Liver (tissue), 3 donors: Measurements from ENCODE around the gene SAP30.

Source experiments
- EGR1 ChIP-seq, 2 donors: IDR thresholded peaks; 2 replicates each; pipeline ENCODE4 v1.6.1; 2016 to 2018; ENCODE audit warnings: antibody characterized with exemption in 2 of 2, low read depth in 2 of 2
- FOXA1 ChIP-seq: IDR thresholded peaks from 2 replicates; pipeline ENCODE4 v1.6.1; 2016; ENCODE audit warnings: antibody characterized with exemption
- GABPA ChIP-seq, 2 donors: IDR thresholded peaks in 1 of 2; conservative IDR thresholded peaks in 1 of 2; 2 replicates each; pipeline ENCODE4 v1.6.1; 2016; ENCODE audit warnings: antibody characterized with exemption in 2 of 2, mild to moderate bottlenecking in 1 of 2, moderate library complexity in 1 of 2
- JUND ChIP-seq, 2 donors: IDR thresholded peaks; 2 replicates each; pipeline ENCODE4 v1.6.1; 2016; ENCODE audit warnings: antibody characterized with exemption in 2 of 2
- NR2F2 ChIP-seq: IDR thresholded peaks from 2 replicates; pipeline ENCODE4 v1.6.1; 2016; ENCODE audit warnings: antibody characterized with exemption
- RAD21 ChIP-seq, 2 donors: IDR thresholded peaks; 2 replicates each; pipeline ENCODE4 v1.6.1; 2016; ENCODE audit warnings: antibody characterized with exemption in 2 of 2, mild to moderate bottlenecking in 2 of 2
- SP1 ChIP-seq: IDR thresholded peaks from 2 replicates; pipeline ENCODE4 v1.6.1; 2018; ENCODE audit warnings: antibody characterized with exemption, mild to moderate bottlenecking
- TAF1 ChIP-seq: conservative IDR thresholded peaks from 2 replicates; pipeline ENCODE4 v1.6.1; 2016; ENCODE audit warnings: antibody characterized with exemption, mild to moderate bottlenecking
- TF ChIP-seq, protein P1 (sequence below): fragments of 150-350 bp; IDR thresholded peaks from 2 replicates; pipeline ENCODE4 v1.5.1; 2017; ENCODE audit warnings: improper control_type of control experiment, low read depth, low read length; ENCODE audit not compliant: missing input control
- TF ChIP-seq, protein P2 (sequence below): IDR thresholded peaks from 2 replicates; pipeline ENCODE4 v1.6.1; 2016; ENCODE audit warnings: antibody characterized with exemption, mild to moderate bottlenecking
- TF ChIP-seq, protein P3 (sequence below): IDR thresholded peaks from 2 replicates; pipeline ENCODE4 v1.6.1; 2016; ENCODE audit warnings: antibody characterized with exemption
- TF ChIP-seq, protein P4 (sequence below): IDR thresholded peaks from 2 replicates; pipeline ENCODE4 v1.6.1; 2016; ENCODE audit warnings: antibody characterized with exemption
- donor health status: healthy.
- donor health status: healthy.

DNA sequence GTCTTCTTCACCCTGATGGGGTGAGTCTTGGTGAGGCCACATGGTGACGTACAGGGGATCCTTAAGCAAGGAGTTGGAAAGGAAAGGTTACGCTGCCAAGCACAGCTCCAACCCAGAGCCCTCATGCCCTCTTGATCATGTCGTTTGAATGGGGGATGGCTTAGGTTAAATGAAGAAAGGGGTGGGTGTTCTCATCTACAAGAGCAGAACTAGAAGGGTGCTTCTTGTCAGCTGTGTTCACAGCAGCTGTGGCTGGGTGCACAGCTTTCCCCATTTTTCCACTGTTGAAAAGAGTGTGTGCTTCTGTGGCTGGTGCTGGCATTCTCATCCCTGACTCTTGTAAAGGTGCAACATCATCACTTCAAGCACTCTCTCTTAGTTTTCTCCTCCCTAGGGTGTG lies 43.7 kb downstream of the SAP30 start:
- no peak for TF ChIP-seq RAD21 (IDR thresholded peaks at IDR 0.05)
- TF ChIP-seq, protein P1, sequence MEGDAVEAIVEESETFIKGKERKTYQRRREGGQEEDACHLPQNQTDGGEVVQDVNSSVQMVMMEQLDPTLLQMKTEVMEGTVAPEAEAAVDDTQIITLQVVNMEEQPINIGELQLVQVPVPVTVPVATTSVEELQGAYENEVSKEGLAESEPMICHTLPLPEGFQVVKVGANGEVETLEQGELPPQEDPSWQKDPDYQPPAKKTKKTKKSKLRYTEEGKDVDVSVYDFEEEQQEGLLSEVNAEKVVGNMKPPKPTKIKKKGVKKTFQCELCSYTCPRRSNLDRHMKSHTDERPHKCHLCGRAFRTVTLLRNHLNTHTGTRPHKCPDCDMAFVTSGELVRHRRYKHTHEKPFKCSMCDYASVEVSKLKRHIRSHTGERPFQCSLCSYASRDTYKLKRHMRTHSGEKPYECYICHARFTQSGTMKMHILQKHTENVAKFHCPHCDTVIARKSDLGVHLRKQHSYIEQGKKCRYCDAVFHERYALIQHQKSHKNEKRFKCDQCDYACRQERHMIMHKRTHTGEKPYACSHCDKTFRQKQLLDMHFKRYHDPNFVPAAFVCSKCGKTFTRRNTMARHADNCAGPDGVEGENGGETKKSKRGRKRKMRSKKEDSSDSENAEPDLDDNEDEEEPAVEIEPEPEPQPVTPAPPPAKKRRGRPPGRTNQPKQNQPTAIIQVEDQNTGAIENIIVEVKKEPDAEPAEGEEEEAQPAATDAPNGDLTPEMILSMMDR, result no peak
- TF ChIP-seq TAF1, result no peak
- no peak for TF ChIP-seq GABPA (IDR thresholded peaks at IDR 0.05 in 1 of 2, conservative IDR thresholded peaks at IDR 0.05 in 1 of 2)
- no peak for TF ChIP-seq EGR1 (IDR thresholded peaks at IDR 0.05; ENCODE audit: low read depth in 2 of 2)
- TF ChIP-seq NR2F2, result no peak
- TF ChIP-seq, protein P2, sequence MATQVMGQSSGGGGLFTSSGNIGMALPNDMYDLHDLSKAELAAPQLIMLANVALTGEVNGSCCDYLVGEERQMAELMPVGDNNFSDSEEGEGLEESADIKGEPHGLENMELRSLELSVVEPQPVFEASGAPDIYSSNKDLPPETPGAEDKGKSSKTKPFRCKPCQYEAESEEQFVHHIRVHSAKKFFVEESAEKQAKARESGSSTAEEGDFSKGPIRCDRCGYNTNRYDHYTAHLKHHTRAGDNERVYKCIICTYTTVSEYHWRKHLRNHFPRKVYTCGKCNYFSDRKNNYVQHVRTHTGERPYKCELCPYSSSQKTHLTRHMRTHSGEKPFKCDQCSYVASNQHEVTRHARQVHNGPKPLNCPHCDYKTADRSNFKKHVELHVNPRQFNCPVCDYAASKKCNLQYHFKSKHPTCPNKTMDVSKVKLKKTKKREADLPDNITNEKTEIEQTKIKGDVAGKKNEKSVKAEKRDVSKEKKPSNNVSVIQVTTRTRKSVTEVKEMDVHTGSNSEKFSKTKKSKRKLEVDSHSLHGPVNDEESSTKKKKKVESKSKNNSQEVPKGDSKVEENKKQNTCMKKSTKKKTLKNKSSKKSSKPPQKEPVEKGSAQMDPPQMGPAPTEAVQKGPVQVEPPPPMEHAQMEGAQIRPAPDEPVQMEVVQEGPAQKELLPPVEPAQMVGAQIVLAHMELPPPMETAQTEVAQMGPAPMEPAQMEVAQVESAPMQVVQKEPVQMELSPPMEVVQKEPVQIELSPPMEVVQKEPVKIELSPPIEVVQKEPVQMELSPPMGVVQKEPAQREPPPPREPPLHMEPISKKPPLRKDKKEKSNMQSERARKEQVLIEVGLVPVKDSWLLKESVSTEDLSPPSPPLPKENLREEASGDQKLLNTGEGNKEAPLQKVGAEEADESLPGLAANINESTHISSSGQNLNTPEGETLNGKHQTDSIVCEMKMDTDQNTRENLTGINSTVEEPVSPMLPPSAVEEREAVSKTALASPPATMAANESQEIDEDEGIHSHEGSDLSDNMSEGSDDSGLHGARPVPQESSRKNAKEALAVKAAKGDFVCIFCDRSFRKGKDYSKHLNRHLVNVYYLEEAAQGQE, result no peak
- no peak for TF ChIP-seq FOXA1
- TF ChIP-seq SP1, result no peak
- TF ChIP-seq, protein P3, sequence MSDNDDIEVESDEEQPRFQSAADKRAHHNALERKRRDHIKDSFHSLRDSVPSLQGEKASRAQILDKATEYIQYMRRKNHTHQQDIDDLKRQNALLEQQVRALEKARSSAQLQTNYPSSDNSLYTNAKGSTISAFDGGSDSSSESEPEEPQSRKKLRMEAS, result no peak
- TF ChIP-seq, protein P4, sequence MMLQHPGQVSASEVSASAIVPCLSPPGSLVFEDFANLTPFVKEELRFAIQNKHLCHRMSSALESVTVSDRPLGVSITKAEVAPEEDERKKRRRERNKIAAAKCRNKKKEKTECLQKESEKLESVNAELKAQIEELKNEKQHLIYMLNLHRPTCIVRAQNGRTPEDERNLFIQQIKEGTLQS, result no peak
- TF ChIP-seq JUND (IDR thresholded peaks at IDR 0.05), result no peak
